GM18505 (cell line): ENCODE results near the gene BAG5.

Experiments
- ATAC-seq: cut with Tn5 transposase; IDR thresholded peaks from one replicate; pipeline ENCODE4 v1.9.1; 2021; ENCODE audit not compliant: unreplicated experiment
- POLR2A ChIP-seq: IDR thresholded peaks from 4 replicates; pipeline ENCODE4 v1.6.1; 2011; ENCODE audit warnings: borderline replicate concordance; ENCODE audit not compliant: insufficient read depth, insufficient read length; ENCODE audit errors: extremely low read depth

BAG5 gene

GRCh38 chr14:103539056-103539825 is 23.2 kb downstream of the BAG5 start:
- TF ChIP-seq POLR2A, result no peak
- no peak for ATAC-seq

- TF ChIP-seq POLR2A, result no peak
- no peak for ATAC-seq
Observed at GRCh38 chr14:103538291-103539055, 24.0 kb downstream of the BAG5 start.

GRCh38 chr14:103537175-103537990 is 25.1 kb downstream of the BAG5 start:
- ATAC-seq, result no peak
- no peak for TF ChIP-seq POLR2A

- no peak for ATAC-seq
- TF ChIP-seq POLR2A, result no peak
Observed at GRCh38 chr14:103536693-103537092, 25.8 kb downstream of the BAG5 start.

- ATAC-seq, result no peak
- TF ChIP-seq POLR2A, result no peak
Observed at GRCh38 chr14:103535891-103536565, 26.4 kb downstream of the BAG5 start.

- no peak for ATAC-seq
- no peak for TF ChIP-seq POLR2A
Observed at GRCh38 chr14:103535081-103535890, 27.2 kb downstream of the BAG5 start.

- no peak for ATAC-seq
- no peak for TF ChIP-seq POLR2A
Observed at GRCh38 chr14:103534576-103535061, 27.8 kb downstream of the BAG5 start.

- ATAC-seq, result no peak
- TF ChIP-seq POLR2A, result no peak
Observed at GRCh38 chr14:103533999-103534575, 28.4 kb downstream of the BAG5 start.

- no peak for ATAC-seq
- TF ChIP-seq POLR2A, result no peak
Observed at GRCh38 chr14:103533137-103533998, 29.1 kb downstream of the BAG5 start.

GRCh38 chr14:103532216-103533136 is 30.0 kb downstream of the BAG5 start:
- ATAC-seq, result no peak
- no peak for TF ChIP-seq POLR2A
